KBM-7 (cell line): ENCODE results near the gene PHLPP2.

Experiments
- DNase-seq: peaks from one replicate; pipeline ENCODE4 v3.0.0-alpha.2; 2015
- in situ Hi-C: fragments of 300-500 bp; cut with MboI; formaldehyde crosslinking; loops from 2 replicates; pipeline ENCODE4 v1.14.3; 2020; ENCODE audit warnings: low sequenced_read_pairs, low pct_unique_long_range_greater_than_20kb, mixed read lengths

The PHLPP2 gene

GRCh38 chr16:71724320-71724751, at the start of gene PHLPP2:
Gene PHLPP2, minus strand, starts transcription at chr16:71724701. Its CDS starts 9,906 bp downstream, at chr16:71714795.
- in situ Hi-C loops: no loop called here
- no peak for DNase-seq

GRCh38 chr16:71771571-71771970, 47.1 kb upstream of the PHLPP2 start:
- in situ Hi-C loops: no loop called here

GRCh38 chr16:71769222-71769621, 44.7 kb upstream of the PHLPP2 start:
- in situ Hi-C loops: no loop called here

More at GRCh38 chr16:71771571-71771970, 47.1 kb upstream of the PHLPP2 start:
- DNase-seq: no peak

GRCh38 chr16:71767060-71767900, 42.8 kb upstream of the PHLPP2 start:
- DNase-seq: no peak
- in situ Hi-C loops: no loop called here

More at GRCh38 chr16:71769222-71769621, 44.7 kb upstream of the PHLPP2 start:
- no peak for DNase-seq

GRCh38 chr16:71762186-71762585, 37.7 kb upstream of the PHLPP2 start:
- no peak for DNase-seq
- in situ Hi-C loops: no loop called here

- in situ Hi-C loops: no loop called here
- DNase-seq: no peak
These were observed 36.6 kb upstream of the PHLPP2 start for GRCh38 chr16:71761097-71761496.

GRCh38 chr16:71758293-71758760, 33.8 kb upstream of the PHLPP2 start:
- no peak for DNase-seq
- in situ Hi-C loops: no loop called here

- no peak for DNase-seq
- in situ Hi-C loops: no loop called here
These were observed 30.2 kb upstream of the PHLPP2 start for GRCh38 chr16:71754652-71755051.

- in situ Hi-C loops: no loop called here
- no peak for DNase-seq
These were observed 29.6 kb upstream of the PHLPP2 start for GRCh38 chr16:71754108-71754507.

- DNase-seq: no peak
- in situ Hi-C loops: no loop called here
These were observed 23.7 kb upstream of the PHLPP2 start for GRCh38 chr16:71748226-71748625.

GRCh38 chr16:71746442-71747046, 22.0 kb upstream of the PHLPP2 start:
- DNase-seq: peak; percentile 56
- in situ Hi-C loops: no loop called here

- in situ Hi-C loops: no loop called here
- DNase-seq: no peak
These were observed 14.4 kb upstream of the PHLPP2 start for GRCh38 chr16:71738855-71739254.

GRCh38 chr16:71737501-71737900, 13.0 kb upstream of the PHLPP2 start:
- no peak for DNase-seq
- in situ Hi-C loops: no loop called here

GRCh38 chr16:71734511-71734910, 10.0 kb upstream of the PHLPP2 start:
- no peak for DNase-seq
- in situ Hi-C loops: no loop called here

- no peak for DNase-seq
- in situ Hi-C loops: no loop called here
These were observed 8.1 kb upstream of the PHLPP2 start for GRCh38 chr16:71732587-71732986.

- in situ Hi-C loops: no loop called here
- DNase-seq: peak; percentile 19
These were observed 3.2 kb upstream of the PHLPP2 start for GRCh38 chr16:71727551-71728324.

GRCh38 chr16:71726476-71727315, 2.2 kb upstream of the PHLPP2 start:
- DNase-seq: peak; percentile 45
- in situ Hi-C loops: no loop called here

GRCh38 chr16:71723537-71724319, 773 bp downstream of the PHLPP2 start:
- DNase-seq: peak; percentile 71

More at GRCh38 chr16:71723537-71724319, 773 bp downstream of the PHLPP2 start:
- in situ Hi-C loops: no loop called here
